Gastroesophageal sphincter (tissue), 4 donors: ENCODE data around the gene CTNNA2. TPM values are rescaled to one million over a fixed set of nuclear protein-coding genes. Genes with fewer than 3 reads are reported as not detected.

ENCODE experiments used
- ATAC-seq: fragments of 150-250 bp; one replicate; pipeline ENCODE4 v1.9.1; 2016; ENCODE audit warnings: mild to moderate bottlenecking, moderate library complexity
- H3K27ac ChIP-seq, 4 donors: fragments of 200-600 bp; sonication (generic) in 3 of 4; 1 replicate in 3 of 4; 2 replicates in 1 of 4; pipeline ENCODE4 v1.5.1; 2016 to 2019
- H3K27me3 ChIP-seq: fragments of 200-600 bp; sonication (generic); one replicate; pipeline ENCODE4 v1.5.1; 2019
- H3K36me3 ChIP-seq, 2 donors: fragments of 200-600 bp; sonication (generic); one replicate each; pipeline ENCODE4 v1.5.1; 2019; ENCODE audit warnings: control low read depth in 1 of 2
- H3K4me1 ChIP-seq, 3 donors: fragments of 200-600 bp; sonication (generic); 1 replicate in 2 of 3; 2 replicates in 1 of 3; pipeline ENCODE4 v1.5.1; 2016 to 2019; ENCODE audit warnings: control low read depth in 2 of 3
- H3K4me3 ChIP-seq, 2 donors: fragments of 200-600 bp; sonication (generic); one replicate each; pipeline ENCODE4 v1.5.1; 2019; ENCODE audit warnings: mild to moderate bottlenecking in 1 of 2, moderate library complexity in 1 of 2
- H3K9me3 ChIP-seq, 3 donors: fragments of 200-600 bp; sonication (generic); one replicate each; pipeline ENCODE4 v1.5.1; 2017 to 2019; ENCODE audit warnings: control low read depth in 2 of 3
- EP300 ChIP-seq: sonication (generic); formaldehyde crosslinking; IDR thresholded peaks from one replicate; pipeline ENCODE4 v1.6.1; 2017; ENCODE audit warnings: antibody characterized with exemption, mild to moderate bottlenecking
- POLR2A ChIP-seq, 2 donors: fragments of 450-650 bp; IDR thresholded peaks; one replicate each; pipeline ENCODE4 v1.6.1; 2017; ENCODE audit warnings: antibody characterized with exemption in 2 of 2, mild to moderate bottlenecking in 2 of 2, moderate library complexity in 1 of 2
- POLR2AphosphoS5 ChIP-seq: sonication (generic); formaldehyde crosslinking; IDR thresholded peaks from one replicate; pipeline ENCODE4 v1.6.1; 2017; ENCODE audit warnings: antibody characterized with exemption
- WGBS, 2 donors: methylation state at CpG; one replicate each; pipeline ENCODE4 v1.1.5; 2018; ENCODE audit warnings: low coverage in 1 of 2; 5-methylcytosine and 5-hydroxymethylcytosine counted together
- total RNA-seq, 4 donors: library from RNA; depleted of rRNA; stranded (reverse); fragments of >200 nt; gene quantifications; one replicate each; pipeline ENCODE4 v1.1.0, GENCODE V29; 2016
- TF ChIP-seq, protein P1 (sequence below), 4 experiments: fragments of 200-600 bp in 2 of 4; fragments of 450-650 bp in 2 of 4; sonication (generic) in 1 of 4; IDR thresholded peaks; one replicate each; pipeline ENCODE4 v1.5.1; 2017 to 2019; ENCODE audit warnings: antibody characterized with exemption in 4 of 4, mild to moderate bottlenecking in 2 of 4, moderate library complexity in 2 of 4

The CTNNA2 gene
- total RNA-seq, 4 donors from 2014 or later = 0.15 to 4.2 (median 0.68) TPM

DNA sequence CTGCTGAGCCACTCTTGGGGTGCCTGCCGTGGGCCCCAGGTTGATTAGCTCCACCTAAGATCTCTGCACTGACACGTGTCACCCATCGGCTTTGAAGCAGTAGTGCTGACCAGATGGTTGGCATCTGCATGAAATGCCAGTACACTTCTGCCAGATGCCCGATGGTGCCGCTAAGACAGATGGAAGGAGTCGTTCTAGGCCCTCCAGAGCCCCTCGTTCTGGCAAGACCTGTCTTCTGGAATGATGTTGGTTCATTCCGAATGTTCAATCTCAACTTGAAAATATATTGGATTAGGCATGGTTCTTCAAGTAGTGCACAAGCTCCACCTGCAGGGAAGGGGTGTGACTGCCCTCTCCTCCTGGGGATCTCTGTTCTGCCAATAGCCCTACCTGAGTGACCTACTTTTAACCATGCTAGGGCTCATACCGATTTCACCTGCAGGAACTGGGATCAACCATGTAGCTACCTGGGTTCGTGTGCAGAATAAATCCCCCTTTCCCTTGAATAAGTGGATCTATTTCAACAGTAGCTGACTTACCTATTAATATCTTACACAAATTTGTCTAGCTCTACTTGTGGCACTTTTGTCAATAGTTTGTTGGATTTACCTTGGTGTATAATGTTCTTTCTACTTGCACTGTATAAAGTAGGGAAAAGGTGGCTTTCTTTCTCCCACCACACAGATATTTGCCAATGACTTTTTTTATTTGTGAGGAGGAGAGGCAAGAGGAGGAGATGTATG lies 342.6 kb downstream of the CTNNA2 start:
- Histone ChIP-seq H3K4me3 (no peak overlapping the region), H3K27ac (no peak overlapping the region), H3K27me3 (no peaks in the 10 kb centered on the region), H3K9me3 (no peaks in the 10 kb centered on the region), H3K4me1 (no peaks in the 10 kb centered on the region), H3K36me3 (no peaks in the 10 kb centered on the region)
- ATAC-seq = no peak
- WGBS, 2 donors = 52 to 68% methylated on average over 2 to 7 of the region's 10 CpGs
- no peak for TF ChIP-seq POLR2AphosphoS5

DNA sequence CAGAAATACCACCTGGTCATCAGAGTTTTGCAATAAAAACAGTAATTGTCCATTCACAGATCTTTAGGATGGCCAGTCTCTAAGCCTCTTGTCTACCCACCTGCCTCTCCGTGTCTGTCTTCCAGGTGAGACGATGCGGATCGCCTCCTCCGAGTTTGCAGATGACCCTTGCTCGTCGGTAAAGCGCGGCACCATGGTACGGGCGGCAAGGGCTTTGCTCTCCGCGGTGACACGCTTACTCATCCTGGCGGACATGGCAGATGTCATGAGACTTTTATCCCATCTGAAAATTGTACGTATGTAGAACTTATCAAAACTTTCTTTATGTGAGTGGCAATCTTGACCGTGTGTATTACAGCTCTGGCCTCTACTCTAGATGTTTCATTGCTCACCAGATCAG lies 345.0 kb downstream of the CTNNA2 start:
- WGBS, 2 donors = 87 to 94% methylated on average over 11 to 14 of the region's 17 CpGs
- H3K27me3 ChIP-seq = peaks cover 3% of the 10 kb centered on the region

DNA sequence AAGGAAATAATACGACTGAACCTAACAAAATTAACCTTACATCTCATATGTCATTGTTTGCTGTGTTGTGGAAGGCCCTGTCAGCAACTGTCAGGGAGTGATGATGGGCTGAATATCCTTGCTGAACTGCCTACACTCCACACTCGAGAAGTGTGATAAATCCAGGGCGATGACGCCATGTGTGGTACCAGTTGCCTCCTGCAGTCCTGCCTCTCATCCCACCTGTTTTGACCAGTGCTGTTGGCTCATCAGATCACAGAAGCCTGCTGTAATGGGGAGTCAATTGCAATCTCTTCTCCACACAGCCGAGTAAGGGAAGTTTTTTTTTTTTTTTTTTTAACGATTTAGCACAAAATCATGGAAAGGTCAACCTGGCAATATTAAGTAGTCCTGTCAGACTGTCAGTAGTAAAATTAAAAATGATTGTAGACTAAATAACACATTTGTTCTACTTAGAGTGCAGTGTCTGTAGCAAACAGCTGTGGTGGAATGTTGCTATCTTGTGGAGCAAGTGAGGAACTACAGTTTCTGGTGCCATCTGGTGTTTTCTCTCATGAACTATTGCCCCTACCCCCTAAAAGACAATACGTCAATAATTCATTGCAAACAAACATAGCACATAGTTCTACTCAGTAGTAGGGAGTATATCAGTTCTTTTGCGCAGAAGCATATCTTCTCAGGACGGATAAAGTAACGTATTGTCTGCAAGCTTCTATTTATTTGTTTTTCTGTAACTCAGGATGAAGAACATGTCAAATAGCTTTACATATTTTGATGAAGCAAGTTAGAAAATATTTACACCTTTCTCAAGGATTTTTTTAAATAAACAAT lies 347.6 kb downstream of the CTNNA2 start:
- H3K27ac ChIP-seq = no peak overlapping the region
- H3K4me1 ChIP-seq = no peaks in the 10 kb centered on the region
- peaks cover 7% of the 10 kb centered on the region for H3K27me3 ChIP-seq
- H3K4me3 ChIP-seq = no peak overlapping the region
- H3K36me3 ChIP-seq = no peaks in the 10 kb centered on the region
- no peak for ATAC-seq
- no peak for TF ChIP-seq EP300
- TF ChIP-seq, protein P1, sequence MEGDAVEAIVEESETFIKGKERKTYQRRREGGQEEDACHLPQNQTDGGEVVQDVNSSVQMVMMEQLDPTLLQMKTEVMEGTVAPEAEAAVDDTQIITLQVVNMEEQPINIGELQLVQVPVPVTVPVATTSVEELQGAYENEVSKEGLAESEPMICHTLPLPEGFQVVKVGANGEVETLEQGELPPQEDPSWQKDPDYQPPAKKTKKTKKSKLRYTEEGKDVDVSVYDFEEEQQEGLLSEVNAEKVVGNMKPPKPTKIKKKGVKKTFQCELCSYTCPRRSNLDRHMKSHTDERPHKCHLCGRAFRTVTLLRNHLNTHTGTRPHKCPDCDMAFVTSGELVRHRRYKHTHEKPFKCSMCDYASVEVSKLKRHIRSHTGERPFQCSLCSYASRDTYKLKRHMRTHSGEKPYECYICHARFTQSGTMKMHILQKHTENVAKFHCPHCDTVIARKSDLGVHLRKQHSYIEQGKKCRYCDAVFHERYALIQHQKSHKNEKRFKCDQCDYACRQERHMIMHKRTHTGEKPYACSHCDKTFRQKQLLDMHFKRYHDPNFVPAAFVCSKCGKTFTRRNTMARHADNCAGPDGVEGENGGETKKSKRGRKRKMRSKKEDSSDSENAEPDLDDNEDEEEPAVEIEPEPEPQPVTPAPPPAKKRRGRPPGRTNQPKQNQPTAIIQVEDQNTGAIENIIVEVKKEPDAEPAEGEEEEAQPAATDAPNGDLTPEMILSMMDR (IDR thresholded peaks at IDR 0.05) = no peak
- no peak for TF ChIP-seq POLR2AphosphoS5
- TF ChIP-seq POLR2A (IDR thresholded peaks at IDR 0.05) = no peak
- no peaks in the 10 kb centered on the region for H3K9me3 ChIP-seq
- WGBS, 2 donors = 18 to 39% methylated on average over 5 to 10 of the region's 10 CpGs

More for the DNA sequence above, 345.0 kb downstream of the CTNNA2 start:
- no peak for TF ChIP-seq EP300
- TF ChIP-seq, protein P1 (IDR thresholded peaks at IDR 0.05) = no peak
- TF ChIP-seq POLR2AphosphoS5 = no peak
- TF ChIP-seq POLR2A (IDR thresholded peaks at IDR 0.05) = no peak
- ATAC-seq = no peak
- H3K27ac ChIP-seq = no peak overlapping the region
- no peaks in the 10 kb centered on the region for H3K4me1 ChIP-seq
- H3K4me3 ChIP-seq = no peak overlapping the region
- H3K36me3 ChIP-seq = no peaks in the 10 kb centered on the region
- no peaks in the 10 kb centered on the region for H3K9me3 ChIP-seq

DNA sequence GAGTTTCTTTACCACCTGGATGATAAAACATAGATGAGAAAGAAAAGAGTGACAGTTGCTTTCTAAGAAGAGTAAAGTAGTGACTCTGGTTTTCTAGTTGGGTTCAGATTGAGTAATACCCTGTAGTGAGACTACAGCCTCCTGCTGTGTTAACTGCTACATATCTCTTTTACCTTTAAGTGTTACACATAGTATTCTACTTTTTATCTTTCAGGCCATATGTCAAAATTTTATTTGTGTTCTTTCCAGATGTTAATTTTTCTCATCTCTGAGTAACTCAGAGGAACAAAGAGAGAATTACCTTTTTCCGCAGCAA lies 348.2 kb downstream of the CTNNA2 start:
- Histone ChIP-seq H3K4me3 (no peak overlapping the region), H3K4me1 (no peaks in the 10 kb centered on the region), H3K27me3 (peaks cover 7% of the 10 kb centered on the region), H3K9me3 (no peaks in the 10 kb centered on the region), H3K27ac (no peak overlapping the region), H3K36me3 (no peaks in the 10 kb centered on the region)
- no peak for ATAC-seq
- WGBS, 2 donors = 30% methylated on average over 1 of the region's 1 CpG
- TF ChIP-seq POLR2A (IDR thresholded peaks at IDR 0.05) (no peak), EP300 (no peak), POLR2AphosphoS5 (no peak)
- TF ChIP-seq, protein P1 (IDR thresholded peaks at IDR 0.05) = no peak

DNA sequence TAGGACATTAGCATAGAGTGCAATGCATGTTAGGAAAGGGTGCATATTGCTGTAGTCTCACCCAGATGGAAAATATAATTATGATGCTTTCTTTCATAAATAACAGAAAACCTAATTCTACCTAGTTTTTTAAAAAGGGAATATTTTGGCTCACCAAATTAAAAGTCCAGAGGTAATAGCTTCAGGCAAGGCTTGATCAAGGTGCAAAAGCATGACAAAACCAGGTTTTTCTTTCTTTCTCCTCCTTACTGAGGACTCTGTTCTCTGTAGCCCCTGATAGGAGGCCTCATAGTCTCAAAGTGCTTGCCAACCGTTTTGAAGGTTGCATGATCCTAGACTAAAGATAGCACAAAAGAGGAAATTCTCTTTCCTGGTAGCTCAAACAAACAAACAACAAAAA lies 349.9 kb downstream of the CTNNA2 start:
- Histone ChIP-seq H3K4me3 (no peak overlapping the region), H3K27ac (no peak overlapping the region), H3K4me1 (no peaks in the 10 kb centered on the region), H3K36me3 (no peaks in the 10 kb centered on the region), H3K9me3 (no peaks in the 10 kb centered on the region), H3K27me3 (peaks cover 7% of the 10 kb centered on the region)
- ATAC-seq = no peak
- WGBS, 2 donors = 58 to 67% methylated on average over 1 of the region's 1 CpG
- TF ChIP-seq POLR2AphosphoS5 = no peak
- no peak for TF ChIP-seq EP300
- TF ChIP-seq, protein P1 (IDR thresholded peaks at IDR 0.05) = no peak
- TF ChIP-seq POLR2A (IDR thresholded peaks at IDR 0.05) = no peak
